ENCODE data around the gene CLRN2. TPM values are rescaled to one million over a fixed set of nuclear protein-coding genes. Genes with fewer than 3 reads are reported as not detected.

CLRN2 gene
- total and polyA plus RNA-seq, 2 donors, result not detected

DNA sequence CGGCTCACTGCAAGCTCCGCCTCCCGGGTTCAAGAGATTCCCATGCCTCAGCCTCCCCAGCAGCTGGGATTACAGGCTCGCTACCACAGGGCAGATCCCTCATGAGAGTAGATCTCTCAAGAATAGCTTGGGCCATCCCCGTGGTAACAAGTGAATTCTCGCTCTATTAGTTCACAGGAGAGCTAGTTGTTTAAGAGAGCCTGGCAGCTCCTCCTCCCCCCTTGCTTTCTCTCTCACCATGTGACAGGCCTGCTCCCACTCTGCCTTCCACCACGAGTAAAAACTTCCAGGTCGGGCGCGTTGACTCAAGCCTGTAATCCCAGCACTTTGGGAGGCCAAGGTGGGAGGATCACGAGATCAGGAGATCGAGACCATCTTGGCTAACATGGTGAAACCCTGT is 31.7 kb downstream of the CLRN2 start:
- WGBS, result 96% methylated on average over 12 of the region's 12 CpGs

GRCh38 chr4:17550549-17550948 is 35.6 kb downstream of the CLRN2 start:
- no peak for DNase-seq (ENCODE audit: low read depth in 6 of 9, low spot score in 9 of 9)
- no peaks in the 10 kb centered on the region for H3K36me3 ChIP-seq (ENCODE audit: control insufficient read depth in 2 of 2, insufficient read depth in 2 of 2, low read length in 1 of 2)
- WGBS, result 95% methylated on average over 3 of the region's 3 CpGs

More for the DNA sequence above, 31.7 kb downstream of the CLRN2 start:
- no peak for DNase-seq (ENCODE audit: low read depth in 6 of 9, low spot score in 9 of 9)
- Histone ChIP-seq H3K4me3 (ENCODE audit: low read length in 2 of 2) (no peak overlapping the region), H3K27ac (ENCODE audit: low read depth in 1 of 2, low read length in 1 of 2) (no peak overlapping the region), H3K27me3 (ENCODE audit: control insufficient read depth in 2 of 2, insufficient read depth in 1 of 2, low read length in 1 of 2) (peaks cover 0 to 4% of the 10 kb centered on the region in 2 donors), H3K9me3 (ENCODE audit: control insufficient read depth in 2 of 2, insufficient read depth in 1 of 2, low read length in 1 of 2) (no peaks in the 10 kb centered on the region), H3K36me3 (ENCODE audit: control insufficient read depth in 2 of 2, insufficient read depth in 2 of 2, low read length in 1 of 2) (no peaks in the 10 kb centered on the region), H3K4me1 (ENCODE audit: control insufficient read depth in 2 of 2, insufficient read depth in 2 of 2, low read length in 2 of 2) (no peaks in the 10 kb centered on the region)

GRCh38 chr4:17552427-17552826 is 37.5 kb downstream of the CLRN2 start:
- peaks cover 0 to 4% of the 10 kb centered on the region in 2 donors for H3K27me3 ChIP-seq (ENCODE audit: control insufficient read depth in 2 of 2, insufficient read depth in 1 of 2, low read length in 1 of 2)
- no peaks in the 10 kb centered on the region for H3K36me3 ChIP-seq (ENCODE audit: control insufficient read depth in 2 of 2, insufficient read depth in 2 of 2, low read length in 1 of 2)
- no peaks in the 10 kb centered on the region for H3K4me1 ChIP-seq (ENCODE audit: control insufficient read depth in 2 of 2, insufficient read depth in 2 of 2, low read length in 2 of 2)
- WGBS, result 81% methylated on average over 5 of the region's 5 CpGs
- no peak overlapping the region for H3K4me3 ChIP-seq (ENCODE audit: low read length in 2 of 2)
- no peak for DNase-seq (ENCODE audit: low read depth in 6 of 9, low spot score in 9 of 9)
- H3K9me3 ChIP-seq (ENCODE audit: control insufficient read depth in 2 of 2, insufficient read depth in 1 of 2, low read length in 1 of 2), result no peaks in the 10 kb centered on the region
- no peak overlapping the region for H3K27ac ChIP-seq (ENCODE audit: low read depth in 1 of 2, low read length in 1 of 2)

More at GRCh38 chr4:17550549-17550948, 35.6 kb downstream of the CLRN2 start:
- H3K4me1 ChIP-seq (ENCODE audit: control insufficient read depth in 2 of 2, insufficient read depth in 2 of 2, low read length in 2 of 2), result no peaks in the 10 kb centered on the region
- no peaks in the 10 kb centered on the region for H3K9me3 ChIP-seq (ENCODE audit: control insufficient read depth in 2 of 2, insufficient read depth in 1 of 2, low read length in 1 of 2)
- H3K27ac ChIP-seq (ENCODE audit: low read depth in 1 of 2, low read length in 1 of 2), result no peak overlapping the region
- no peak overlapping the region for H3K4me3 ChIP-seq (ENCODE audit: low read length in 2 of 2)
- peaks cover 0 to 4% of the 10 kb centered on the region in 2 donors for H3K27me3 ChIP-seq (ENCODE audit: control insufficient read depth in 2 of 2, insufficient read depth in 1 of 2, low read length in 1 of 2)

GRCh38 chr4:17554568-17554967 is 39.6 kb downstream of the CLRN2 start:
- Histone ChIP-seq H3K36me3 (ENCODE audit: control insufficient read depth in 2 of 2, insufficient read depth in 2 of 2, low read length in 1 of 2) (no peaks in the 10 kb centered on the region), H3K9me3 (ENCODE audit: control insufficient read depth in 2 of 2, insufficient read depth in 1 of 2, low read length in 1 of 2) (no peaks in the 10 kb centered on the region), H3K27me3 (ENCODE audit: control insufficient read depth in 2 of 2, insufficient read depth in 1 of 2, low read length in 1 of 2) (peaks cover 0 to 4% of the 10 kb centered on the region in 2 donors), H3K27ac (ENCODE audit: low read depth in 1 of 2, low read length in 1 of 2) (no peak overlapping the region), H3K4me3 (ENCODE audit: low read length in 2 of 2) (no peak overlapping the region), H3K4me1 (ENCODE audit: control insufficient read depth in 2 of 2, insufficient read depth in 2 of 2, low read length in 2 of 2) (no peaks in the 10 kb centered on the region)
- 85% methylated on average over 4 of the region's 4 CpGs for WGBS
- DNase-seq (ENCODE audit: low read depth in 6 of 9, low spot score in 9 of 9), result no peak

DNA sequence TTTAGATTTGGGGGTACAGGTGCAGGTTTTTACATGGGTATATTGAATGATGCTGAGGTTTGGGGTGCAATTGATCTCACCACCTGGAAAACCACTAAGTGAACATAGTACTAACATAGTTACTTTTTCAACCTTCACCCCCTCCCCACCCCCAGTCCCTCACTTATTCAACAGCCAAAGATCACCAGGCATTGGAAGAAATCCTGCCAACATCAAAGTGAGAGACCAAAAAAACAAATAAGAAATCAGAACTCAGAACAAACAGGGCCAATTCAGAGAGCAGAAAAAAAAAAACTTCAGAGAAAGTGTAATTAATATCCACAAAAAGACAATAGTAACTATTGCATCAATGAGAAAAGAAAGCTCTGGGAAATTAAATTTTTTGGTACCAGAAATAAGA is 41.5 kb downstream of the CLRN2 start:
- Histone ChIP-seq H3K27ac (ENCODE audit: low read depth in 1 of 2, low read length in 1 of 2) (no peak overlapping the region), H3K4me3 (ENCODE audit: low read length in 2 of 2) (no peak overlapping the region), H3K9me3 (ENCODE audit: control insufficient read depth in 2 of 2, insufficient read depth in 1 of 2, low read length in 1 of 2) (no peaks in the 10 kb centered on the region), H3K4me1 (ENCODE audit: control insufficient read depth in 2 of 2, insufficient read depth in 2 of 2, low read length in 2 of 2) (no peaks in the 10 kb centered on the region), H3K27me3 (ENCODE audit: control insufficient read depth in 2 of 2, insufficient read depth in 1 of 2, low read length in 1 of 2) (peaks cover 0 to 2% of the 10 kb centered on the region in 2 donors), H3K36me3 (ENCODE audit: control insufficient read depth in 2 of 2, insufficient read depth in 2 of 2, low read length in 1 of 2) (no peaks in the 10 kb centered on the region)
- DNase-seq (ENCODE audit: low read depth in 6 of 9, low spot score in 9 of 9), result no peak

DNA sequence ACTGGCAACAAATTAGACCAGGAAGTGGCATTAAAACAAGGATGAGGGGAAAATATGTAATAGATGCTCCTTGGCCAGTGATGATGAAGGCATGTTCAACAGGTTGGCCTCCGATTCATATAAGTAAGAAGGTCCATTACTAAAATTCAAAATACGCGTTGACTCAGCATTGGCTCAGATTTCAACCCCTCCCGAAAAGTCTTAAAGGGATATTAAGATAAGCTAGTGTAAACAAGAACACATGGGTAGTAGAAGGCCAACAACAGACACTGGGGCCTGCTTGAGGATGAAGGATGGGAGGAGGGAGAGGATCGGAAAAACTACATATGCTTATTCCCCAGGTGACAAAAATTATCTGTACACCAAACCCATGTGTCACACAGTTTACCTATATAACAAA is 42.9 kb downstream of the CLRN2 start:
- Histone ChIP-seq H3K27ac (ENCODE audit: low read depth in 1 of 2, low read length in 1 of 2) (no peak overlapping the region), H3K36me3 (ENCODE audit: control insufficient read depth in 2 of 2, insufficient read depth in 2 of 2, low read length in 1 of 2) (no peaks in the 10 kb centered on the region), H3K27me3 (ENCODE audit: control insufficient read depth in 2 of 2, insufficient read depth in 1 of 2, low read length in 1 of 2) (no peaks in the 10 kb centered on the region), H3K4me1 (ENCODE audit: control insufficient read depth in 2 of 2, insufficient read depth in 2 of 2, low read length in 2 of 2) (no peaks in the 10 kb centered on the region), H3K9me3 (ENCODE audit: control insufficient read depth in 2 of 2, insufficient read depth in 1 of 2, low read length in 1 of 2) (no peaks in the 10 kb centered on the region), H3K4me3 (ENCODE audit: low read length in 2 of 2) (no peak overlapping the region)
- WGBS, result 98% methylated on average over 5 of the region's 5 CpGs
- DNase-seq (ENCODE audit: low read depth in 6 of 9, low spot score in 9 of 9), result no peak

DNA sequence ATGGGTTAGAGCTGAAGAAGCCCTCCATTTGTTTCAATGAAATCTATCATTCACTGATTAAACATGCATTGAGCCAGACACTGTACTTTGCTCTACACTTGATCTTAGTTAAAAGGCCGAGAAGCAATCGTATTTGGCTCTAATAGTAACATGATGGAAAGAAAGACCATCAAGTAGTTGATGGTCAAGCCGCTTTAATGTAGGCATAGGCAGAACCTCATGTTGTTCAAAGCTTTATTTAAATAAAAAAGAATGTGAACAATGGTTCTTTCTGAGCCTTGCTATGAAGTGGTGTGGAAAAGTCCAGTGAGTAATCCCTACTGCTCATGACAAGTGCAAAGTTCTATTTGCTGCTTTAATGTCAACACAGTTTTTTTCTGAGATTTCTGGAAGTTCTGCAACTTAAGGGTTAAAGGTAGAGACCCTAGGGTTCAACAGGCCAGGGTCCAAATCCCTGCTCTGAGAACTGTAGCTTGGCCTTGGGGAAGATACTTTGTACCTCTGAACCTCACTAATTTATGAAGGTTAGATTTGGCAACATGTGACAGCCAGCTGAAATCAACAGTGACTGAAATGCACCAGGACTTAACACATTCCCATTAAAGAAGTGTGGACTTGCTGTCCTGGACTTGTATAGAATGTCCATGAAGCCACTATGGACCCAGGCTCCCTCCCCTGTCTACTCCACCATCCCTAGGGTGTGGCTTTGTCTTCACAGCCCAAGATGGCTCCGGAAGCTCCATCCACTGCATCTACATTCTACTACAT is 44.2 kb downstream of the CLRN2 start:
- no peak overlapping the region for H3K4me3 ChIP-seq (ENCODE audit: low read length in 2 of 2)
- no peak for DNase-seq (ENCODE audit: low read depth in 6 of 9, low spot score in 9 of 9)
- H3K27me3 ChIP-seq (ENCODE audit: control insufficient read depth in 2 of 2, insufficient read depth in 1 of 2, low read length in 1 of 2), result no peaks in the 10 kb centered on the region
- H3K27ac ChIP-seq (ENCODE audit: low read depth in 1 of 2, low read length in 1 of 2), result no peak overlapping the region
- H3K36me3 ChIP-seq (ENCODE audit: control insufficient read depth in 2 of 2, insufficient read depth in 2 of 2, low read length in 1 of 2), result no peaks in the 10 kb centered on the region
- WGBS, result 97% methylated on average over 4 of the region's 4 CpGs
- H3K4me1 ChIP-seq (ENCODE audit: control insufficient read depth in 2 of 2, insufficient read depth in 2 of 2, low read length in 2 of 2), result no peaks in the 10 kb centered on the region
- no peaks in the 10 kb centered on the region for H3K9me3 ChIP-seq (ENCODE audit: control insufficient read depth in 2 of 2, insufficient read depth in 1 of 2, low read length in 1 of 2)

- WGBS, result 96% methylated on average over 3 of the region's 3 CpGs
- Histone ChIP-seq H3K36me3 (ENCODE audit: control insufficient read depth in 2 of 2, insufficient read depth in 2 of 2, low read length in 1 of 2) (no peaks in the 10 kb centered on the region), H3K4me3 (ENCODE audit: low read length in 2 of 2) (no peak overlapping the region), H3K27ac (ENCODE audit: low read depth in 1 of 2, low read length in 1 of 2) (no peak overlapping the region), H3K27me3 (ENCODE audit: control insufficient read depth in 2 of 2, insufficient read depth in 1 of 2, low read length in 1 of 2) (no peaks in the 10 kb centered on the region), H3K4me1 (ENCODE audit: control insufficient read depth in 2 of 2, insufficient read depth in 2 of 2, low read length in 2 of 2) (no peaks in the 10 kb centered on the region), H3K9me3 (ENCODE audit: control insufficient read depth in 2 of 2, insufficient read depth in 1 of 2, low read length in 1 of 2) (no peaks in the 10 kb centered on the region)
- DNase-seq (ENCODE audit: low read depth in 6 of 9, low spot score in 9 of 9), result no peak
Measured at GRCh38 chr4:17559709-17560048, 44.7 kb downstream of the CLRN2 start.

DNA sequence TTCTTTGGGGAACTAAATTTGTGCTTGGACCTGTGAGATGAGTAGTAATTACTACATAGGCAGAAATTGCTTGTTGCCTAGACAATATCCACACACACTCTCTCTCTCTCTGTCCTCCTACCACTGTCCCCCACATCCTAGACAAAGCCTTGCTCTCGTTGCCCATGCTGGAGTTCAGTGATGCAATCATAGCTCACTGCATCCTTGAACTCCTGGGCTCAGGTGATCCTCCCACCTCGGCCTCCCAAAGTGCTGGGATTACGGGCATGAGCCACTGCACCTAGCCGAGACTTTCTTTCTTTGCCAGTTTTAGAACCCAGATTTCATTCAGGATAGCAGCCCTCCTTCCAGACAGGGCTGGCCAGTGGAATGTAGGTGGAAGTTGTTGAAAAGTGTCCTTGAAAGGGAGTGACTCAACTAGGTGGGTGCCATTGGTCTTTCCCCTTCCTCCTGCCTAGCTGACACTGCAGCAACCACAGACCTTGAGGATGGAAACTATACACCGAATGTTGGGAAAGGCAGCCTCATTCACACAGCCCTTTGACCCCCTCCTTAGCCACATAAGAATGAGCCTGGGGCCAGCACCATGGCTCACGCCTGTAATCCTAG is 45.2 kb downstream of the CLRN2 start:
- H3K4me3 ChIP-seq (ENCODE audit: low read length in 2 of 2), result no peak overlapping the region
- H3K36me3 ChIP-seq (ENCODE audit: control insufficient read depth in 2 of 2, insufficient read depth in 2 of 2, low read length in 1 of 2), result no peaks in the 10 kb centered on the region
- no peaks in the 10 kb centered on the region for H3K9me3 ChIP-seq (ENCODE audit: control insufficient read depth in 2 of 2, insufficient read depth in 1 of 2, low read length in 1 of 2)
- H3K27ac ChIP-seq (ENCODE audit: low read depth in 1 of 2, low read length in 1 of 2), result no peak overlapping the region
- WGBS, result 95% methylated on average over 6 of the region's 6 CpGs
- no peaks in the 10 kb centered on the region for H3K27me3 ChIP-seq (ENCODE audit: control insufficient read depth in 2 of 2, insufficient read depth in 1 of 2, low read length in 1 of 2)
- no peaks in the 10 kb centered on the region for H3K4me1 ChIP-seq (ENCODE audit: control insufficient read depth in 2 of 2, insufficient read depth in 2 of 2, low read length in 2 of 2)
- DNase-seq (ENCODE audit: low read depth in 6 of 9, low spot score in 9 of 9), result no peak
